Endometrial microvascular endothelial cells (primary cell): ENCODE results near the gene PDC. TPM values are rescaled to one million over a fixed set of nuclear protein-coding genes. Genes with fewer than 3 reads are reported as not detected.

ENCODE experiments used
- in situ Hi-C: cut with HindIII; loops from 2 replicates; pipeline ENCODE4 v1.10.0; 2017; ENCODE audit warnings: low sequenced_read_pairs, low pct_unique_long_range_greater_than_20kb; ENCODE audit errors: inconsistent ontology term
- total RNA-seq: library from RNA; depleted of rRNA; stranded (reverse); fragments of >200 nt; gene quantifications from one replicate; pipeline ENCODE4 v1.2.3, GENCODE V29; 2015; ENCODE audit errors: inconsistent ontology term

PDC gene
- not detected for total RNA-seq

DNA sequence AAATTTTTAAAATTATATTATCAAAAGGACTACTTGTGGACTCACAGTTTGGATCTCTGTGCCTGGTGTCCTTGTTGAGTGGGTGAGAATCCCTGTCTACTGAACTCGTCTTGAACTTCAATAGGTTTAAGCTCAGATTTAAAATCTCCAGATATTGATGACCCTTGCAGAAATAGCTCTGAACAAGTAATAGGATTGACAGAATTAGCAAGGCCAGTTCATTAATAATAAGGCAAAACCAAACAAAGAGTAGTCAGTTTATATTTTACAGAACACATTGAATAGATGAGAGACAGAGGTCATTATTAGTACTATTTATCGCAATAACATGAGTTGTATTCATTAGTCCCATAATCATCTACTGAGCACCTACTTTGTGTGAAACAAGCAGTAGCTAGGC, at the start of gene PDC:
Gene PDC (minus strand): TSS at position 101 of the 400 bp plus-strand sequence. CDS start 11,655 bp downstream, outside the sequence.
- in situ Hi-C loops: no loop called here

DNA sequence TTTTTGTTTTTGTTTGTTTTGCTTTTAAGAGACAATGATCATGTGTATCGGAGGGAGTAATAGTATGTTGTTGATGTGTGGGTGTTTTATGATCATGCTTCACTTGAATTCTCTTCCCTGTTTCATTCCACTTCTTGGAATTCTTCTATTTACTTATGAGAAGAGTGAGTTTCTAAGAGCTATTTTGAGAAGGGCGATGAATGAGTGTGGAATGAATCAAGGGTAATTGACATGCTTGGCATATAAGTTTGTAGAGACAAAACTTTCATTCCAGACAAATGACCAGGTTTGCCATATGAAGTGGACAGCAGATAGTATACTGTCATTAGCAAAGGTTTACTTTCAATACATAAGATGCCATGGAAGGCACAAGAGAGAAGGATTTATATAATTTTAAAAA, 42.3 kb upstream of the PDC start:
- in situ Hi-C loops: no loop called here

DNA sequence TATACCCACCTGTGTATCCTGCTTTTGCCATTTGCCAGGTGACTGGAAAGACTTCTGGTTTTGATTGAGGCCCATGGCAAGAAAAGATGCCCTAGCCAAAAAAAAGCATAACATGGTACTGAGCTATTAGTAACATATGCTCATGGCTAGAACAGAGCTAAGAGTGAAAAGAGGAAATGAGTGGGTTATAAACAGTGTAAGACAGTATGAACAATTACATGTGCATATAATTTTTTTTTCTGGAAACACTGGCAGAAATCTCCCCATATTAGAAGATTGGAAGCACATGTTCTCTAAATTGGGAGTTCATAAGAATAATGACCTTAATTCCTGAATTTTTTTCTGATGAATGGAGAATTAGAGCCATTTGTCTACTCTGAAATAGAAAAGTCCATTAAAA, 41.2 kb upstream of the PDC start:
- in situ Hi-C loops: no loop called here

DNA sequence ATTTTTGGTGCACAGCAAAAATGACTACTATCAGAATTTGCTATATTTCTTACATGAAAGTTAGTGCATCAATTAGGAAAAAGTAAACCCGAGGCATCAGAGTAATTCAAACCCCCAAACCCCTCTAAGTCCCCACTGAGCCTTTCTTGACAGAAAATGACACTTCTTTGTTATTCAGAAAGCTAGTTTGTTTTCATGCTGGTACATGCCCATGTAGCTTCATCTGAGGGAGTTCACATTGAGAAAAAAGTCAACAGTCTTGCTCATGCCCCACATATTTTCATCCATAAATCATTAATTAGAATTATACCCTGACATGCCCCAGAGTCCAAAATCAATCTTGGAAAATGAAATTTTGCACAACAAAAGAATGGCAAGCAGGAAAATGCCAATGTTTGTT, 39.9 kb upstream of the PDC start:
- in situ Hi-C loops: no loop called here

DNA sequence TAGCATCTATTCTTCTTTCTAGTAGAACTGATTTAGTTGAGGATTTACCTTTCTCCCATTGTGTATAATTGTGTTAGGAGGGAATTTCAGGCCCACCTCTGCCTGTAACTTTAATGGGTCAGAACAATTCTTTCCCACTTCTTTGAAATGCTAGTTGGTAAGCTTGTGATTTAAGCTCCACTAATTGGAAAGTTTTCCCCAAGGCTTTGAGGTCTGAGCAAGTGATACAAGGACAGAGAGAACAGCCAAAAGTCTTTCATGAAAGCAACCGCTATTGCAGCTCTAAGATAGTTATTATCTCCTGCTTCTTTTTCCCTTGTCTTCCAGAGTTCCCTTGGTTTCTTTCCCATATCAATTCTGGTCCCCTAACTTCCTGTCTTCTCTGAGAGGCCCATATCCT, 38.7 kb upstream of the PDC start:
- in situ Hi-C loops: no loop called here

DNA sequence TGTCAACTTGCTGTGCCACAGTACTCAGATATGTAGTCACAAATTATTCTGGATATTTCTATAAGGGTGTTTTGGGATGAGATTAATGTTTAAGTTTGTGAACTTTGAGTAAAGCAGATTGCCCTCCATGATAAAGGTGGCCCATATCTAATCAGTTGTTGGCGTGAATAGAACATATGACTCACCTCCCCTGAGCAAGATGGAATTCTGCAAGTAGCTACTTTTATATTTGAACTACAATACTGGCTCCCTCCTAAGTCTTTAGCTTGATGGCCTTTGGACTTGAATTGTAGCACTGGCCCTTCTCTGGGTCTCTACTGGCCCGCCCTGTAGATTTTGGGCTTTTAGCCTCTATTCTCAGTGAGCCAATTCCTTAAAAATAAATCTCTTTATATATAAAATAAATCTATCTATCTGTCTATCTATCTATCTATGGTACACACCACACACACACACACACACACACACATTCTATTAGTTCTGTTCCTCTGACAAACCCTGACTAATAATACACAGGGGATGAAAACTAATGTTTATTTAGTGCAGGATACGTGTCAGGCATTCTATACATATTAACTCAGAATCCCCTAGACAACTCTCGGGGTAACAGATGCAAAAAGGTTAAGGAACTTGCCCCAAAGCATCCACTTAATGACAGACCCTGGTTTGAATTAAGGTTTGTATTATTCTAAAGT, 37.9 kb upstream of the PDC start:
- in situ Hi-C loops: no loop called here

DNA sequence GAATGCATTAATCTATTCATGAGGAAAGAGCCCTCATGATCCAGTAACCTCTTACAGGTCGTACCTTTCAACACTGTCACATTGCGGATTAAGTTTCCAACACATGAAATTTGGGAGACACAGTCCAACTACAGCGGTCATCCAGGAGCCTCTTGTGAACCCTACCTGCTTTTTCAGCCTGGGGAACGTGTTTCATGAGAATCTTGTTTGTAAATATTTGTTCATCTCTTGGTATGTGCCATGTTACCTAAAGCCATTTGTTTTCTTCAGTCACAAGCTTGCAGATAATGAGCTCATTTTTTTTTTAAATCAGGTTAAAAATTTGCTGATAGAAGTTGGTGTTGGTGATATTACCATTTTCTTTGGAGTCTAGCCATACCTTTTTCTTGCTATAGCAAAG, 37.2 kb upstream of the PDC start:
- in situ Hi-C loops: no loop called here

DNA sequence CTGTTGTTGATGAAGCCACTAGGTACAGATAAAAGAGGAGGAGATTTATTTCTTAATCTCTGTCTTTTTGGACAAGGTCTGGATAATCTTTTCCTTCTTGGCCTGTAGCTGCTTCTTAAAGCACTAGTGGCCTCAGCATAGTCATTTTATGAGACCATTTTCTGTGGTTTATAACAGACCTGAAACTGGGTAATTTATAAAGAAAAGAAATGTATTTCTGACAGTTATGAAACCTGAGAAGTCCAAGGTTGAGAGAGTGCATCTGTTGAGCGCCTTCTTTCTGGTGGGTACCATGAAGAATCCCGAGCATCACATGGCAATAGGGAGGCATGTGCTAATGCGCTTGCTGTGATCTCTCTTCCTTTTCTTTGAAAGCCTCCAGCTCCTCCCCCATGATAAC, 36.7 kb upstream of the PDC start:
- in situ Hi-C loops: no loop called here

DNA sequence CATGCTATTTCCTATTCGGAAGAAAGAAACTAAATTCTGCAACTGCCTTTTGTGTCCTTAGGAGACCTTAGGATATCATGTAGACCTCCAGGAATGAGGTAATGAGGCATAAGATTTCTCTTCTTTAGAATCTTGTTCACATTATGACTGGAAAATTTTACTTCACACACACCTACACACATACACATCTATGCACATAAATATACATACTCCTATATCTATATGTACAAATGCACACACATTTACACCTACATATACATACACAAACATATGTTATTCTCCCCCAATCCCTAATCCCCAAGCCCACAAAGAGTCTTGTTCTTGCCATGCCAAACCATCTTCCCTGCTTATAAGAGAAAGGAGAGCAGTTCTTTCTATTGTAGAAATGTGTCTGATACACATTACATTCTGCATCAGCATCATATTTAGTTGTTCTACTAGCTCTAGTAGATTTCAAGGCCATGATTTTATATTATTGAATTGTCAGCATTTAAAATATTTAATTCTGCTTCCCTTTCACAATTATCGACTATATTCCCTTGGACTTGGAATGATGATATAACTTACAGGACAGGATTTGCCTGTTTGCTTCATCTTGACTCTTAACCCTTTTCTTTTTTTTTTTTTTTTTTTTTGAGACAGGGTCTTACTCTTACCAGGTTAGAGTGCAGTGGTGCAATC, 35.4 kb upstream of the PDC start:
- in situ Hi-C loops: no loop called here

DNA sequence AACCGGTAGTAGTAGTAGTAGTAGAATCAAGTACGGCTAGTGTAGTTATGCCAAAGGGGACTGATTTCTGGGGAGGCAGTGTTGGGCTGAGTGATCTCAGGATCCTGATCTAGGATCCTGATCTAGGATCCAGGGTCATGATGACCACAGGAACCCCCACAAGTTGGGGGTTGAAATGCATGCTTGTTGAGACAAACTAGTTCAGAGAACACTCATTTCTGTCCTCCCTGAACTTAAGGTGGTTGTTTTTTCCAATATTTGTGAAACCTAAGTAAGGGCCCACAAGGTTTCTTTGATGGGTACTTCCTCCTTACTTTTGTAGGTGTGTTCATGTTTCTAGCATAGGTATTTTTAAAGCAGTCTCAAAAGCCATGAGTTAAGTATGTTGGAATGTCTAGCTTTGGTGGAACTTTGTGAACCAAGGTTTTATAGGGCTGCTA, 33.9 kb upstream of the PDC start:
- in situ Hi-C loops: no loop called here

DNA sequence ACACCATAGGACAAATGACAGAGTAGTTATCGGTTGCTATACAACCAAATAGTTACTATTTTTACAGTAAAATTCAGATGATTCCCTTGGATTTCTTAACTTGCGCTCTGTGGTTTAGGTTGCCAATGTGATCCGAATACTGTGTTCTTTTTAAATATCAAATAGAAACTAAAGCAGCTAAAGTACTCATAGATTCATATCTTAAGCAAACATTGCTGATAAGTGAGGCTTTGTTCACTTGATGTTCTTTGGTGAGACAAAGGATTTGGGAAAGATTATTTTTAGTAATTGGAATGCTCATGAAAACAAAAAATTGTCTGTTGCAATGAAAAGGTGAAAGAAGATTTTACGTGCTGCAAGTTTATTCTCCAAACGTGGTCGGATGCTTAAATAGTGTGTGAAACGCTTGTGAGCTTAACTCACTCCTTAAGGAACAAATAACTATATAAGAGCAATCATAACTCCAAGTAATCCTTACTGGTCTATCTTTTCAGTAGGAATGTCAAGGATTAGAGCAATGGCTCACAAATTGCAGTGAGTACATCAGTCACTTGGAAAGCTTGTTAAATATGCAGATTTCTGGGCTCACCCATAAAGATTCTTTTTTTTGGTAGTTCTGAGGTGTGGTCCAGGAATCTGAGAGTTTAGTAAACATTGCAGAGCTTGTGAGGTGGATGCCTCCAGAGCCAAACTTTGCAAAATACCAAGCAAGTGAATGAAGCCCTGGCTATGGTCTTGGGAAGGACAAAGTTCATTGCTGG, 31.8 kb upstream of the PDC start:
- in situ Hi-C loops: no loop called here

DNA sequence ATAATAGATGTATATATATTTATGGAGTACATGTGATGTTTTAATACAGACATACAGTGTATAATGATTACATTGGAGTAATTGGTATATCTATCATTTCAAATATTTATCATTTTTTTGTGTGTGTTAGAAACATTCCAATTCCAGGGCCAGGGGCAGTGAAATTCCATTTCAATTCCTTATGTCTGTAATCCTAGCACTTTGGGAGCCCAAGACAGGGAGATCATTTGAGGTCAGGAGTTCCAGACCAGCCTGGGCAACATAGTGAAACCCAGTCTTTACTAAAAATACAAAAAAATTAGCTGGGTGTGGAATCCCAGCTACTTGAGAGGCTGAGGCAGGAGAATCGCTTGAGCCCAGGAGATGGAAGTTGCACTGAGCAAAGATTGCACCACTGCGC, 30.4 kb upstream of the PDC start:
- in situ Hi-C loops: no loop called here

DNA sequence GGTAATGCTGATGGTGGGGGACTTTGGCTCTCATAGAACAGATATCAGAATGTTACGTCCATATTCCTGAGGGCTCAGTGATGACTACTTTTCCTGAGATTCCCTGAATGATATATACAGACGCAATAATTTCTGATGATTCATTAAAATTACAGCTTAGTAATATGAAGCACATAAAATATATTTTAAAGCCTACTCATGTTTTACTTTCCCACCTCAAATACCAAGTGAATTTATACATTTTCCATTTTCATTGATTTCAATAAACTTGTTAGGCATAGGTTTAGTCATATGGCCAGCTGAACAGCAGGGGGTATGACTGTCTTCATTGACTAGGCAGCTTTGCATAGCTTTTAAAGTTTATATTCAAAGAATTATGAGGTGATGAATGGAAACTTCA, 26.2 kb upstream of the PDC start:
- in situ Hi-C loops: no loop called here

DNA sequence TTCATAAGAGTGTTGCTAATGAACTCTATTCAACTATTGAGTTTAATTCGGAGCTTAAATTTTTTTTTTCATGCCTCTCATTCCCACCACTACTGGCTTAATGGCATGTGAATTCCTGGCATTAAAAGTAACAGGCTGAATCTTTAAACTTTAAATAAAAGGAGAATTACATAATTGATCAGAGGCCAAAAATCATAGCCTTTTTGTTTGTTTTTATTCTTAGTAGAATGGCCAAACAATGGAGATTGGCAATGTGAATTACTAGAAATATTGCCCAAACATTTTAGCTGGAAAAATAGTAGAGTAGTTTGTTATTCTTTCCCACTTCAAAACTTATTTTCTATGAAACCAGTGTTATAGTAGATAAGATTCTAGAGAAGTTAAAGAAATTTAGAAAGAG, 25.1 kb upstream of the PDC start:
- in situ Hi-C loops: no loop called here

DNA sequence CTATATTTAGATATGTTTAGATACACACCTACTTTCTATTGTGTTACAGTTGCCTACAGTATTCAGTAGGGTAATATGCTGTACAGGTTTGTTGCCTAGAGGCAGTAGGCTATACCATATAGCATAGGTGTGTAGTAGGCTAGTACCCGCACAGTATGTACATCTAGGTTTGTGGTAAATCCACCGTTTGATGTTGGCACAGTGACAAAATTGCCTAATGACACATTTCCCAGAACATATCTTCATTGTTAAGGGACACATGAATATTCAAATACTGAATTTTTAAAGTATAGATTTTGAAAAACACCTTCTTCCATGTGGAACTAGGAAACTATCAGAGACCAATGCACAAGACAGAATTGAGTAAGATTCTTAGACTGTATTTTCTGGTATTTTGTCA, 22.6 kb upstream of the PDC start:
- in situ Hi-C loops: no loop called here

DNA sequence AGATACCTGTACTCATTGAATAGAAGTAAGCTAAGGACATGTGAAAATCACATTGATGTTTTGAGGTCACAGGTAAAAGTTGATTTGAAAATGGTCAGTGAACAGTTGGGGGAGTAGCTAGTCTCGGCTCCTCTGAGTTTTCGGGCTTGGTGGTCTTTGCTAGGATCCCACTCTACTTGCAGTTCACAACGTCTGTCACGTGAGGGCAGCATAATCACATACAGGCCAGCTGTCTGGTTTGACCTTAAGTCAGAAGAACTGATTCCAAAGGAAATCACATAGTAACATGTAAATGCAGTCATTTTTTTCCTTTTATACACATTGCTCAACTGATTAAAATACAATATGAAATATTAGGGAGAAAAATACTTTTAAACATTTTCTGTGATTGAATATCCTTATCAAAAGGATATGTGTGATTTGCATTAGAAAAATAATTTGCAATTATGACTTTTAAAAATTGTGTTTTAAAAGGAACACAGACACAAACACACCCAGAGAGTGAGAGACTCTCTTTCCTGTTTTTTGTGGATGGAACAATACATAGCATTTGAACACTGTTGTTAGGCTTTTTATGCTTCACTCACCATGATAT, 21.8 kb upstream of the PDC start:
- in situ Hi-C loops: no loop called here

DNA sequence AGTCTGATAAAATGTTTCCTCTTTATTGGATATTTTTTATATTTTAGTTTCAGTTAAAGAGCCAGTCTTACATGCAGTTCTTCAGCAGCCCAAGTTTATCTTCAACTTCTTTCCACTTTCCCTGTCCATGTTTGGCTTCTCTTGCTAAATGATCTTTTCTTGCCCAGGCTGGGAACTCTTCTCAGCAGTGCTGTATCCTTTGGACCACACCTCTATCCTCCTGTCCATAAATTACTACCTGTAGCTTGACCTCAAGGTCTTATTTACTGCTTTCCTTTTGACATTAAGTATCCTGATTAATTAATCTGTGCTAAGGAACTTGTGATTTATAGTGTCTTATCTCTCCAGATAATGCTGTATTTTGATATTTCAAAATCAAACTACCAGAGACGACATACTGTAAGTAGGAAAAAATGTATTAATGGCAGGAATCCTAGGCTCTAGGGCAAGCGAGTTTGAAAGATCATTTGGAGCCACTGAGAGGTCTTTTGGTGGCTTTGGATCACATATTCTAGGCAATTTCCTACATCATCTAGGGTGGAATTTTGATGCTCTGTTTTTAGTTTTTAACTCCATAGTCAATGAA, 20.5 kb upstream of the PDC start:
- in situ Hi-C loops: no loop called here

DNA sequence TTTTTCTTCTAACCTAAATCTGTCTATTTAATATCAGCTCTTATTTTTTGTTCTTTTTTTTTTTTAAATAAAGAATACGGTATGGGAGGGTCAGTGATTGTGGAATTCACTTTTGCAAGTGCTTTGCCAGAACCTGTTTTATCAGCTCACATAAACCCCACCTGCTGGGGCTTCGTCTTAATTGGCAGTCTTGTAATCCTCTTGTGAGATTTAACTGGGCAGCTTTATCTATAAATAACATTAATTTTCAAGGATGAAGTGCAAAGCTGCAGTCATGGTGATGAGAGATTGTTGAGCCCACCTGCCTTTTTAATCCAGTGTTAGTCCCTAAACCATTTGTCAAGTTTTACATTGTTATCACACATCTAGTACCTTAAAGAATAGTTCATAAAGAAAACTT, 18.2 kb upstream of the PDC start:
- in situ Hi-C loops: no loop called here

DNA sequence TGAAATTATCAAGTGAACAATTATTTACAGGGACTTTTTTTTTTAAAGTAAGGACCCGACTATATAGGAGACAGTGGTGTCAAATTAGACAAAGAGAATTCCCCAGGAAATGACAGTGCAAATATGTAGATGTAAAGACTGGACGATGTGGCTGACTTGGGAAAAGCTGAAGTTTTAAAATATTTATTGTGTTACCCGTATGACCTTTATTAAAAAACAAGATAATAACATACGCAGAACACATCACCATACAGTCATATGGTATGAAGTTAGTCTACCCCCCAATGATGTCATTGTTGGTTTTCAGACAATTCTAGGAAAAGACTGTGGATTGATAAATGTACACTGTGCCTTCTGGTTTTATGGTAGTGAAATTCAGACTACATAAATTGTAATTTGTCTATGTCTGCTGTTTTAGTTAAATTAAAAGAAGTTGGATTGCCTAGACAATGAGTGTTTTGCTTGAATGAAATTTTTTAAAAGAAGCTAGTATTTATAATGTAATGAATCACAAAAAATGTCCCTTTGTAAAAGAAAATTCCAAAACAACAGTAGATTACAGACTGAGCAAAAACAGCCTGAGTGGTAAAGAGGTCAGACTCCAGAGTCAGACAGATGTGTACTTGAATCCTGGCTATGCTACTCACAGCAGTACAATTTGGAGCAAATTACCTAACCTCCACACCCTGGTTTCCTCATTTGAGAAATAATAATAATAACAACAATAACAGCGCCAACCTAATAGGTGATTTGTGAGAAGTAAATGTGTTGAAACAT, 15.5 kb upstream of the PDC start:
- in situ Hi-C loops: no loop called here
